ENCODE measurements around the gene SPATA33. TPM values are rescaled to one million over a fixed set of nuclear protein-coding genes. Genes with fewer than 3 reads are reported as not detected.

The SPATA33 gene
- total RNA-seq, 1 experiment from 2014 or later = 7.2 TPM

DNA sequence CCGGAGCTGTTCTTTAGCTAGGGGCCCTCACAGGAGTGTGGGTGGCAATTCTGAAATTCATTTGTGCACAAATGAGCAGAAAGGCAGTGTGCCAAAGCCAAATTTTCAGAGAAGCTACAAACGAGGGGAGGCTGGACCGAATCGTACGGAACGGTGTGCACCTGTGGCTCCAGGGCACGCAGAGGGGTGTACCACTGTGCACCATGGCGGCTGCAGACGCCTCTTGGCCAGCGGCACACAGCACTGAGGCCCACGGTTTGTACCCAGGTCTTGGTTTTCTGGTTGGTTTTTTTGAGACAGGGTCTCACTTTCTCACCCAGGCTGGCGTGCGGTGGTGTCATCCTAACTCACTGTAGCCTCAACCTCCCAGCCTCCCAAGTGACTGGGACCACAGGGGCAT lies 15.1 kb upstream of the SPATA33 start:
- CTCF ChIA-PET = interaction anchor here (0.8 to 4.7 kb wide), 6 partner anchors 10 to 86 kb away, joined by 3 to 27 read pairs (median 6); partner anchors contain the start of gene DPEP1
- no peak for DNase-seq (ENCODE audit: unreplicated experiment)
- BruUV-seq (replicated peaks) = TSS peak; percentile 9
- intact Hi-C loops (cut with micrococcal nuclease) = no loop called here
- Mint-ChIP-seq H3K4me3 (ENCODE audit: unreplicated experiment) (no peak overlapping the region), H3K9me3 (ENCODE audit: unreplicated experiment) (no peaks in the 10 kb centered on the region), H3K27me3 (ENCODE audit: insufficient read depth, unreplicated experiment) (no peaks in the 10 kb centered on the region), H3K4me1 (ENCODE audit: insufficient read depth, unreplicated experiment) (peaks cover 12% of the 10 kb centered on the region), H3K36me3 (ENCODE audit: insufficient read depth, unreplicated experiment) (peaks cover 28% of the 10 kb centered on the region), H3K27ac (ENCODE audit: low read depth, unreplicated experiment) (no peak overlapping the region)
- TF ChIP-seq, protein P1, sequence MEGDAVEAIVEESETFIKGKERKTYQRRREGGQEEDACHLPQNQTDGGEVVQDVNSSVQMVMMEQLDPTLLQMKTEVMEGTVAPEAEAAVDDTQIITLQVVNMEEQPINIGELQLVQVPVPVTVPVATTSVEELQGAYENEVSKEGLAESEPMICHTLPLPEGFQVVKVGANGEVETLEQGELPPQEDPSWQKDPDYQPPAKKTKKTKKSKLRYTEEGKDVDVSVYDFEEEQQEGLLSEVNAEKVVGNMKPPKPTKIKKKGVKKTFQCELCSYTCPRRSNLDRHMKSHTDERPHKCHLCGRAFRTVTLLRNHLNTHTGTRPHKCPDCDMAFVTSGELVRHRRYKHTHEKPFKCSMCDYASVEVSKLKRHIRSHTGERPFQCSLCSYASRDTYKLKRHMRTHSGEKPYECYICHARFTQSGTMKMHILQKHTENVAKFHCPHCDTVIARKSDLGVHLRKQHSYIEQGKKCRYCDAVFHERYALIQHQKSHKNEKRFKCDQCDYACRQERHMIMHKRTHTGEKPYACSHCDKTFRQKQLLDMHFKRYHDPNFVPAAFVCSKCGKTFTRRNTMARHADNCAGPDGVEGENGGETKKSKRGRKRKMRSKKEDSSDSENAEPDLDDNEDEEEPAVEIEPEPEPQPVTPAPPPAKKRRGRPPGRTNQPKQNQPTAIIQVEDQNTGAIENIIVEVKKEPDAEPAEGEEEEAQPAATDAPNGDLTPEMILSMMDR (IDR thresholded peaks at IDR 0.05; ENCODE audit: unreplicated experiment) = no peak
- POLR2A ChIA-PET = interaction anchor here (1.5 kb wide), 2 partner anchors 10 to 134 kb away, joined by 3 to 4 read pairs; partner anchors contain the start of gene SPG7

DNA sequence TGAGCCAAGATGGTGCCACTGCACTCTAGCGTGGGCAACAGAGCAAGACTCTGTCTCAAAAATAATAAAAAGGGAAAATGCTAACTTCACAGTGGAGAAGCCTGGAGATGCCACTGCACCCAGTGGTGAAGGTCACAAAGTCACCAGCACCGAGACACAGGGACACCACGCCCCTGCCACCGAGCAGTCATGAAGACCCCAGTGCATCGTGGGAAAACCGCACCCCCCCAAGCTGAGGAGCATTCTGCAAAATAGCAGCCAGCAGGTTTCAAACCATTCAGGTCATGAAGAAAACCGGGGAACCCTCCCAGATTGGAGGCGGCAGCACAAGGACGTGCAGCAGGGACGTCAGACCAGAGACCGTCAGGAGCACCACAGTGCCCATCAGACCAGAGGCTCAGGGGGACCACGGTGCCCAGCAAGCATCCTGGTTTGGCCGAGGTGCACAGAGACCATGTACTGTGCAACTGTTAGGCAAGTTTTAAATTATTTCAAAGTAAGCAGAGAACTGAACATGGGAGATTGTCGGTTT lies 13.8 kb upstream of the SPATA33 start:
- H3K4me1 Mint-ChIP-seq (ENCODE audit: insufficient read depth, unreplicated experiment) = peaks cover 12% of the 10 kb centered on the region
- H3K27me3 Mint-ChIP-seq (ENCODE audit: insufficient read depth, unreplicated experiment) = no peaks in the 10 kb centered on the region
- no peaks in the 10 kb centered on the region for H3K9me3 Mint-ChIP-seq (ENCODE audit: unreplicated experiment)
- no peak for DNase-seq (ENCODE audit: unreplicated experiment)
- intact Hi-C loops (cut with micrococcal nuclease) = no loop called here
- CTCF ChIA-PET = interaction anchor here (4.7 kb wide), 1 partner anchor 28 kb away, joined by 27 read pairs; no protein-coding TSS in a partner anchor
- TF ChIP-seq, protein P1 (IDR thresholded peaks at IDR 0.05; ENCODE audit: unreplicated experiment) = no peak
- BruUV-seq (replicated peaks) = no TSS peak
- POLR2A ChIA-PET = interaction anchor here (1.2 kb wide), 1 partner anchor 9 kb away, joined by 3 read pairs; no protein-coding TSS in a partner anchor
- H3K4me3 Mint-ChIP-seq (ENCODE audit: unreplicated experiment) = no peak overlapping the region
- peaks cover 29% of the 10 kb centered on the region for H3K36me3 Mint-ChIP-seq (ENCODE audit: insufficient read depth, unreplicated experiment)
- no peak overlapping the region for H3K27ac Mint-ChIP-seq (ENCODE audit: low read depth, unreplicated experiment)

DNA sequence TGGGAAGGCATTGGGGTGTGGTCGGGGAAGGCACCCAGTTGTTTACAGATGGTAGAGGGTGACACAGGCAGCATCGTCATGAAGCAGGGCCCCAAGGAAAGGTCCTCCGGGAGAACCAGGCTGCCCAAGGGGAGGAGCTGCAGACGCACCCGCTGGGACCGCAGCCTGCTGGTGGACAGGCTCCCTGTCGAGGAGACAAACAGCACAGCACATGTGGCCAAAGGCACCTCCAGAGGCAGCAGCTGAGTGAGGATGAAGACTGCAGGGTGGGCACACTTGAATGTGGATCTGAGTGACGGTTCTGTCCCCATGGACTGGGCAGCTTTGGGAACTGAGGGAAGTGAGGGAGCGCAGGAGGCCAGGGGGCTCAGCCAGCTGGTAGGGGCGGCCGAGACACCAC lies 12.5 kb upstream of the SPATA33 start:
- H3K4me1 Mint-ChIP-seq (ENCODE audit: insufficient read depth, unreplicated experiment) = peaks cover 12% of the 10 kb centered on the region
- ChIA-PET POLR2A (no interaction called here), CTCF (interaction anchor here (0.6 kb wide), 1 partner anchor 55 kb away, joined by 3 read pairs; no protein-coding TSS in a partner anchor)
- TF ChIP-seq, protein P1 (IDR thresholded peaks at IDR 0.05; ENCODE audit: unreplicated experiment) = no peak
- intact Hi-C loops (cut with micrococcal nuclease) = no loop called here
- peaks cover 38% of the 10 kb centered on the region for H3K36me3 Mint-ChIP-seq (ENCODE audit: insufficient read depth, unreplicated experiment)
- no peak overlapping the region for H3K4me3 Mint-ChIP-seq (ENCODE audit: unreplicated experiment)
- no peaks in the 10 kb centered on the region for H3K9me3 Mint-ChIP-seq (ENCODE audit: unreplicated experiment)
- DNase-seq (ENCODE audit: unreplicated experiment) = no peak
- H3K27ac Mint-ChIP-seq (ENCODE audit: low read depth, unreplicated experiment) = no peak overlapping the region
- no TSS peak for BruUV-seq (replicated peaks)
- H3K27me3 Mint-ChIP-seq (ENCODE audit: insufficient read depth, unreplicated experiment) = no peaks in the 10 kb centered on the region

DNA sequence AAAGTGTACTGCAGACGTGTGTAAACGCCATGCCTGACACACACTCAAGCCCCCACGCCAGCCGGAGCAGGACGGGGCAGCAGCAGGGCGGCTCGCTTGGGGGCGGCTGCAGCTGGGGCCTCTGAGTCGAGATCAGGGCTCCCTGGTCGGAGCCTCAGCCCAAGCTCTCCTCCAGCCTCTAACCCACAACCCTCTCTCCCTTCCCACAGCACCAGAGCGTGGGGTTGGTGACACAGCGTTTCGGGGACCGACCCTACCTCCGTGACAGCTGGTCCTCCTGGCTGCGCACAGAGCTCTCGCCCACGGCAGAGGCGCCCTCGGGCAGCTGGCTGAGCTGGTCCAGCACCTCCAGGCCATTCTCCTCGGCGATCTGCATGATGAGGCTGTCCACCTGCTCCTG lies 11.4 kb upstream of the SPATA33 start:
- H3K9me3 Mint-ChIP-seq (ENCODE audit: unreplicated experiment) = no peaks in the 10 kb centered on the region
- peaks cover 5% of the 10 kb centered on the region for H3K4me1 Mint-ChIP-seq (ENCODE audit: insufficient read depth, unreplicated experiment)
- DNase-seq (ENCODE audit: unreplicated experiment) = no peak
- H3K27me3 Mint-ChIP-seq (ENCODE audit: insufficient read depth, unreplicated experiment) = no peaks in the 10 kb centered on the region
- TF ChIP-seq, protein P1 (IDR thresholded peaks at IDR 0.05; ENCODE audit: unreplicated experiment) = no peak
- POLR2A ChIA-PET = no interaction called here
- CTCF ChIA-PET = no interaction called here
- no TSS peak for BruUV-seq (replicated peaks)
- H3K4me3 Mint-ChIP-seq (ENCODE audit: unreplicated experiment) = no peak overlapping the region
- H3K36me3 Mint-ChIP-seq (ENCODE audit: insufficient read depth, unreplicated experiment) = peaks cover 42% of the 10 kb centered on the region
- intact Hi-C loops (cut with micrococcal nuclease) = no loop called here
- no peak overlapping the region for H3K27ac Mint-ChIP-seq (ENCODE audit: low read depth, unreplicated experiment)
